ENCODE measurements around the gene LMAN2. TPM values are rescaled to one million over a fixed set of nuclear protein-coding genes. Genes with fewer than 3 reads are reported as not detected.
A peak's percentile ranks its signal among the peaks of the same experiment; 100 is the strongest.

Gene LMAN2
- total RNA-seq, 1 donor = 190 TPM

DNA sequence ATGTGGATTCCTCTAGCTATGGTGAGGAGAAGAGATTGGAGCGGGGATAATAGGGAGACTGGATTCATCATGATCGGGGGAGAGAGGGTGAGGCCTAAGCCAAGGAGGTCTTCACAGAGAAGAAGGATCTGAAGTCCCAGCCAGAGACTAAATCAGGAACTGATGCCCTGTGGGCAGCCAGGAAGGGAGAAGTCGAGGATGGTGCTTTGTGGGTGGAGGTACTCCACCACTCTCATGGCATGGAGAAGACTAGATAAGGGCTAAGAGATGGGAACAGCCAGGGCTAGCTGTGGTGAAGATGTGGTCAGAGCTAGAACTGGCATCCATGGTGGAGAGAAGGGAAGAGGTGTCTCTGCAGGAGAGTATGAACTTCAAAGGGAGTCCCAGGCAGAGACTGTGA, 3.2 kb upstream of the LMAN2 start:
- TF ChIP-seq, protein P1, sequence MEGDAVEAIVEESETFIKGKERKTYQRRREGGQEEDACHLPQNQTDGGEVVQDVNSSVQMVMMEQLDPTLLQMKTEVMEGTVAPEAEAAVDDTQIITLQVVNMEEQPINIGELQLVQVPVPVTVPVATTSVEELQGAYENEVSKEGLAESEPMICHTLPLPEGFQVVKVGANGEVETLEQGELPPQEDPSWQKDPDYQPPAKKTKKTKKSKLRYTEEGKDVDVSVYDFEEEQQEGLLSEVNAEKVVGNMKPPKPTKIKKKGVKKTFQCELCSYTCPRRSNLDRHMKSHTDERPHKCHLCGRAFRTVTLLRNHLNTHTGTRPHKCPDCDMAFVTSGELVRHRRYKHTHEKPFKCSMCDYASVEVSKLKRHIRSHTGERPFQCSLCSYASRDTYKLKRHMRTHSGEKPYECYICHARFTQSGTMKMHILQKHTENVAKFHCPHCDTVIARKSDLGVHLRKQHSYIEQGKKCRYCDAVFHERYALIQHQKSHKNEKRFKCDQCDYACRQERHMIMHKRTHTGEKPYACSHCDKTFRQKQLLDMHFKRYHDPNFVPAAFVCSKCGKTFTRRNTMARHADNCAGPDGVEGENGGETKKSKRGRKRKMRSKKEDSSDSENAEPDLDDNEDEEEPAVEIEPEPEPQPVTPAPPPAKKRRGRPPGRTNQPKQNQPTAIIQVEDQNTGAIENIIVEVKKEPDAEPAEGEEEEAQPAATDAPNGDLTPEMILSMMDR (IDR thresholded peaks at IDR 0.05; ENCODE audit: insufficient read depth, low read length) = no peak
- DNase-seq (ENCODE audit: low read depth) = no peak

DNA sequence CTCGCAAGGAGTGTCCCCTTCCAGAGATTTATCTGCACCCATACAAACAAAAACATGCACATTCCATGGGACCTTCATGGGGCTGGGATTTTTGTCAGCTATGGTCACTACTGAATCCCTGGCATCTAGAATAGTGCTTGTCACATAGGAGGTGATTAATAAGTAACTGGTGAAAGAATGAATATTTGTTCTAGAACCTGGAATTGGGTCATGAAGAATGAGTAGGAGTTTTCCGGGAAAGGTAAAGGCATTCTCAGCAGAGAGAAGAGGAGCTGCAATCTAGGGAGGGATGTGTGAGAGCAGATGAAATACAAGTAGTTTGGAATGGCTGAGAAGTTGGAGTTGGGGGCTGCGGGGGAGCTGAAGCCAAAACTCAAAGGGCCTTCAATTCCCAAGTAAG, 2.8 kb upstream of the LMAN2 start:
- no peak for DNase-seq (ENCODE audit: low read depth)
- TF ChIP-seq, protein P1 (IDR thresholded peaks at IDR 0.05; ENCODE audit: insufficient read depth, low read length) = no peak
- no peak overlapping the region for H3K4me3 ChIP-seq (ENCODE audit: low read depth, low read length)

More for the DNA sequence above, 3.2 kb upstream of the LMAN2 start:
- H3K4me3 ChIP-seq (ENCODE audit: low read depth, low read length) = no peak overlapping the region

DNA sequence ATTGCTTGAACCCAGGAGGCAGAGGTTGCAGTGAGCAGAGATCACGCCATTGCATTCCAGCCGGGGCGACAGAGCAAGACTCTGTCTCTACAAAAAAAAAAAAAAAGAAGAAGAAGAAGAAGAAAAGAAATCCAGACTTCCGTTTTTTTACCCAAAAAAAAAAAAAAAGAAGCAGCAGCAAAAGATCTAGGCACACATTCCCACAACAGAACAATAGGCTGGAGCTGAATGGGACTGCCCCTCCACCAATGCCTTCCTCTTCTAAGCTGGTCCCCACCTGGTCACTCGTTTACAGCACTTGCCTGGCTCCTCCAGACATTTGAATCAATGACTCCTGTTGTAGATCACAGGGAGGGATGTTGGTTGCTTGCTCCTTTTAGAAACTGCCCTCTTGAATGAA, 1.6 kb upstream of the LMAN2 start:
- H3K4me3 ChIP-seq (ENCODE audit: low read depth, low read length) = no peak overlapping the region
- no peak for DNase-seq (ENCODE audit: low read depth)
- TF ChIP-seq, protein P1 (IDR thresholded peaks at IDR 0.05; ENCODE audit: insufficient read depth, low read length) = no peak

DNA sequence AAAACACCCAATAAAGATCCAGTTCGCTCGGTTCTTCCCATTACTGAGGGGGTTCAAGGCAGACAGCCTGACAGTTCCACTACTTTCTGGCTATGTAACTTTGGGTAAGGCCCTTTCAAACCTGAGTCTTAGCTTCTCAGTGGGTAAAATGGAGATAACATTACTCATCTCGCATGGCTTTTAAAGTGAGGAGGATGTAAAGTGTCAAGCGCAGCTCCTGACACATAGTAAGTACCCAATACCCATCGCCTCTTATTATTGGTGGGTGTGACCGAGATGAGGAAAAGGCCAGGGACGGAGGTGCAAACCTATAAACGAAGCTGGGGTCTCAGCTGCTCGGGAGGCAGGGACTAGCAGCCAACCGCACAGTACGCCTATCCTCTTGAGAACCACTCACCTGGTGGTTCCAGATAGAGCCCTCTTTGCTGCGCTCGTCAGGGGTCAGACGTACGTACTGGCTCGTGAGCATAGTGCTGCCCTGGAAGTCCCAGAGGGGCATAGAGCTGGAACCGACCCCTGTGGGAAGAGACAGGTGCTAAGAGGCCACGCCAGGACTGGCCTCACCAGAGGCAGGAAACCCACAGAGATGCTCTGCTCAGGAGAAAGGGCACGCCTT, 584 bp downstream of the LMAN2 start:
- peak overlapping the region; percentile 100 for H3K4me3 ChIP-seq (ENCODE audit: low read depth, low read length)
- no peak for DNase-seq (ENCODE audit: low read depth)
- TF ChIP-seq, protein P1 (IDR thresholded peaks at IDR 0.05; ENCODE audit: insufficient read depth, low read length) = no peak

DNA sequence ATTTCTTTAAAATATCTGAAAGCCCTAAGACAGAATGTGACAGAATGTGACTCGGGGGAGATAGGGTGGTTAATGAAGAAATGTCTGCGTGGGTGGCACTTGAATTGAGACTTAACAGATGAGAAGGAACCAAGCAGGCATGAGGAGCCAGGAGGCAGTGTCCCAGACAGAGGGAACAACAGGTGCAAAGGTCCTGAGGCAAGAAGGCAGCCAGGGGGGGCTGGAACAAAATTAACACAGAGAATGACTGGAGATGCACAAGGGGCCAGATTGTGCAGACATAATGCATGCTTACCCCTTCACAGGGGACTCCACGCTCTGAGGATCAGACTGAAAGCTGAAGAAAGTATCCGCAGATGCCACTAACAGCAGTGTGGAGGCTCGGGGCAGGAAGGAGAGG, 1.7 kb downstream of the LMAN2 start:
- peak overlapping the region; percentile 100 for H3K4me3 ChIP-seq (ENCODE audit: low read depth, low read length)
- TF ChIP-seq, protein P1 (IDR thresholded peaks at IDR 0.05; ENCODE audit: insufficient read depth, low read length) = no peak
- no peak for DNase-seq (ENCODE audit: low read depth)

DNA sequence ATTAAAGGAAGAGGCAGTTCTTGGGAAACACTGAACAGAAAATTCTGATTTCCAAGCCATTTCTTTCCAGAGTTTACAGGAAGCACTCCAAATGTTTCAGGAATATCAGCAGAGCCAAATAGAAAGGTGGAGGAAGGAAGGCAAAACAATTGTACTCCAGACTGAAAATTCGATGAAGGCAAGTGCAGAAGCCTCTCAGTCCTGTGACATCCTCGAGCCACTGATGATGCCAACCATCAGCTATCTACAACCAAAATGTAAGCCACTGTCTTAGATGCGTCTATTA, 2.2 kb downstream of the LMAN2 start:
- TF ChIP-seq, protein P1 (IDR thresholded peaks at IDR 0.05; ENCODE audit: insufficient read depth, low read length) = no peak
- H3K4me3 ChIP-seq (ENCODE audit: low read depth, low read length) = no peak overlapping the region
- DNase-seq (ENCODE audit: low read depth) = no peak

DNA sequence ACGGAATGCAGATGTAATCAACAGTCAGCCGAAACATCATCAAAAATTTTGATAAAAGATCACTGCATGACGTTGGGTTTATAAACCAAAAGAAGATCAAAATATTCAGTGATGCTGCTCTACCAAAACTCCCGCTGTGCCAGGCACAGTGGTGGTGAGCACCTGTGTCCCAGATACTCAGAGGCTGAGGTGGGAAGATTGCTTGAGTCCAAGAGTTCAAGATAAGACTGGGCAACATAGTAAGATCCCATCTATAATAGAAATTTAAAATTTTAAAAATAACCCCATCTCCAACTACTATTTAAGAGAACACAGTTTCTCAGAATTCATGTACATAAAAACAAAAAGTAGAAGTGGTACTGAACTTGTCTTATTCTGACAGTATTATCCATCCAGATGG, 3.8 kb downstream of the LMAN2 start:
- no peak for DNase-seq (ENCODE audit: low read depth)
- H3K4me3 ChIP-seq (ENCODE audit: low read depth, low read length) = no peak overlapping the region
- TF ChIP-seq, protein P1 (IDR thresholded peaks at IDR 0.05; ENCODE audit: insufficient read depth, low read length) = no peak

Measured in fibroblast of the aortic adventitia (primary cell).